Measurements from ENCODE around the gene ADM2. TPM values are rescaled to one million over a fixed set of nuclear protein-coding genes. Genes with fewer than 3 reads are reported as not detected.

The ADM2 gene
- total RNA-seq, 3 donors from 2014 or later: 0.95 to 3.9 (median 1.4) TPM

- no peak for TF ChIP-seq CTCF (IDR thresholded peaks at IDR 0.05)
- Histone ChIP-seq H3K4me3 (no peak overlapping the region), H3K9me3 (no peaks in the 10 kb centered on the region), H3K36me3 (ENCODE audit: low read depth) (peaks cover 16% of the 10 kb centered on the region), H3K4me1 (ENCODE audit: low read depth) (peaks cover 42% of the 10 kb centered on the region)
- ATAC-seq (no peak), DNase-seq (no peak)
- intact Hi-C loops (cut with DNase I, micrococcal nuclease): no loop called here
Measured at GRCh38 chr22:50467773-50468440, 13.4 kb upstream of the ADM2 start.

- H3K36me3 ChIP-seq (ENCODE audit: low read depth): peaks cover 16% of the 10 kb centered on the region
- TF ChIP-seq CTCF (IDR thresholded peaks at IDR 0.05): no peak
- H3K9me3 ChIP-seq: no peaks in the 10 kb centered on the region
- ATAC-seq (no peak), DNase-seq (no peak)
- peaks cover 49% of the 10 kb centered on the region for H3K4me1 ChIP-seq (ENCODE audit: low read depth)
- intact Hi-C loops (cut with DNase I, micrococcal nuclease): no loop called here
- no peak overlapping the region for H3K4me3 ChIP-seq
Measured at GRCh38 chr22:50468626-50469025, 12.7 kb upstream of the ADM2 start.

- TF ChIP-seq CTCF (IDR thresholded peaks at IDR 0.05): no peak
- peak; percentile 85 for ATAC-seq
- no peak overlapping the region for H3K4me3 ChIP-seq
- DNase-seq: peak; percentile 93 to 98 (median 96)
- H3K36me3 ChIP-seq (ENCODE audit: low read depth): peaks cover 10% of the 10 kb centered on the region
- intact Hi-C loops (cut with DNase I, micrococcal nuclease): no loop called here
- H3K4me1 ChIP-seq (ENCODE audit: low read depth): peaks cover 53% of the 10 kb centered on the region
- H3K9me3 ChIP-seq: no peaks in the 10 kb centered on the region
Measured at GRCh38 chr22:50469377-50470305, 11.7 kb upstream of the ADM2 start.

- intact Hi-C loops (cut with DNase I, micrococcal nuclease): no loop called here
- Histone ChIP-seq H3K4me3 (no peak overlapping the region), H3K36me3 (ENCODE audit: low read depth) (peaks cover 10% of the 10 kb centered on the region), H3K4me1 (ENCODE audit: low read depth) (peaks cover 56% of the 10 kb centered on the region), H3K9me3 (no peaks in the 10 kb centered on the region)
- TF ChIP-seq CTCF (IDR thresholded peaks at IDR 0.05): no peak
- DNase-seq (peak; percentile 64 to 83 (median 72)), ATAC-seq (peak; percentile 64)
Measured at GRCh38 chr22:50470491-50470890, 10.9 kb upstream of the ADM2 start.

GRCh38 chr22:50471197-50471847 lies 10.0 kb upstream of the ADM2 start:
- H3K4me3 ChIP-seq: no peak overlapping the region
- intact Hi-C loops (cut with DNase I, micrococcal nuclease): no loop called here
- H3K4me1 ChIP-seq (ENCODE audit: low read depth): peaks cover 56% of the 10 kb centered on the region
- TF ChIP-seq CTCF (IDR thresholded peaks at IDR 0.05): no peak
- ATAC-seq (no peak), DNase-seq (peak in 1 of 3 donors; percentile 57)
- H3K9me3 ChIP-seq: no peaks in the 10 kb centered on the region
- peaks cover 9% of the 10 kb centered on the region for H3K36me3 ChIP-seq (ENCODE audit: low read depth)

Measured in mucosa of descending colon (tissue), 3 donors.